CD4-positive, alpha-beta T cell (primary cell): Measurements from ENCODE around the gene SLC5A6. TPM values are rescaled to one million over a fixed set of nuclear protein-coding genes. Genes with fewer than 3 reads are reported as not detected.

Source experiments
- ATAC-seq: fragments of 200-7000 bp; cut with Tn5 transposase; one replicate; pipeline ENCODE4 v1.10.0; 2022; ENCODE audit warnings: mild to moderate bottlenecking; ENCODE audit not compliant: poor library complexity
- CTCF ChIA-PET: fragments of 350-600 bp; sonication (Branson Sonifier 250); formaldehyde crosslinking; loops from one replicate; lab custom pipeline; 2021; ENCODE audit warnings: antibody characterized with exemption, inconsistent platforms; lab: Charles Lee
- POLR2A ChIA-PET: fragments of 350-600 bp; sonication (Branson Sonifier 250); formaldehyde crosslinking; loops from one replicate; lab custom pipeline; 2021; ENCODE audit warnings: antibody characterized with exemption, inconsistent platforms; lab: Charles Lee
- DNase-seq, 14 experiments: peaks; one replicate each; pipeline ENCODE4 v3.0.0-alpha.2; 2013 to 2020; ENCODE audit warnings: mixed read lengths in 2 of 14
- H3K27ac ChIP-seq, 2 donors: one replicate each; pipeline versions ENCODE4 v1.5.1 to v1.7.0; 2013; ENCODE audit warnings: low read length in 2 of 2, low read depth in 1 of 2, mild to moderate bottlenecking in 1 of 2
- H3K27me3 ChIP-seq, 2 experiments: 1 replicate in 1 of 2; 2 replicates in 1 of 2; pipeline versions ENCODE4 v1.6.1 to v1.7.0; 2013; ENCODE audit warnings: low read length in 2 of 2, control low read depth in 1 of 2, mild to moderate bottlenecking in 1 of 2, moderate library complexity in 1 of 2; ENCODE audit not compliant: insufficient read depth in 2 of 2, control insufficient read depth in 1 of 2
- H3K36me3 ChIP-seq: one replicate; pipeline ENCODE4 v1.6.1; 2013; ENCODE audit warnings: low read length, control low read depth; ENCODE audit not compliant: insufficient read depth
- H3K4me1 ChIP-seq: one replicate; pipeline ENCODE4 v1.6.1; 2013; ENCODE audit warnings: low read length, control low read depth; ENCODE audit not compliant: insufficient read depth
- H3K4me3 ChIP-seq: one replicate; pipeline ENCODE4 v1.5.1; 2013; ENCODE audit warnings: mild to moderate bottlenecking, low read length, moderate library complexity
- H3K9me3 ChIP-seq, 2 experiments: 1 replicate in 1 of 2; 2 replicates in 1 of 2; pipeline versions ENCODE4 v1.6.1 to v1.7.0; 2013; ENCODE audit warnings: low read length in 2 of 2, mild to moderate bottlenecking in 2 of 2, control low read depth in 1 of 2, moderate library complexity in 1 of 2; ENCODE audit not compliant: control insufficient read depth in 1 of 2, insufficient read depth in 1 of 2
- H3K27ac Mint-ChIP-seq: one replicate; pipeline ENCODE4 v1.8.0; 2020; ENCODE audit warnings: mixed read lengths
- H3K27me3 Mint-ChIP-seq: one replicate; pipeline ENCODE4 v1.8.0; 2021; ENCODE audit warnings: mixed read lengths
- H3K36me3 Mint-ChIP-seq: one replicate; pipeline ENCODE4 v1.8.0; 2021; ENCODE audit warnings: low read depth, mixed read lengths
- H3K4me1 Mint-ChIP-seq: one replicate; pipeline ENCODE4 v1.8.0; 2021; ENCODE audit warnings: low read depth, mixed read lengths
- H3K4me3 Mint-ChIP-seq: one replicate; pipeline ENCODE4 v1.8.0; 2020; ENCODE audit warnings: mild to moderate bottlenecking, mixed read lengths
- H3K9me3 Mint-ChIP-seq: one replicate; pipeline ENCODE4 v1.8.0; 2020; ENCODE audit warnings: mixed read lengths
- intact Hi-C, 2 experiments: fragments of 100-400 bp; cut with DNase I in 1 of 2; cut with micrococcal nuclease in 1 of 2; formaldehyde crosslinking; loops; one replicate each; pipeline versions ENCODE4 v1.15.1 to v1.9.0; 2023 to 2025; cut with DNase I, micrococcal nuclease
- total RNA-seq, 174 experiments: library from RNA in 2 of 174; stranded (reverse) in 2 of 174; gene quantifications; one replicate each; pipeline ENCODE4 v1.2.3 and lab custom pipeline; 2021 to 2026
- TF ChIP-seq, protein P1 (sequence below): fragments of 200-600 bp; IDR thresholded peaks from one replicate; pipeline ENCODE4 v1.8.0; 2022; ENCODE audit warnings: antibody characterized with exemption, mild to moderate bottlenecking

Gene SLC5A6
- total RNA-seq, 2 experiments from 2014 or later = 196 to 207 TPM

DNA sequence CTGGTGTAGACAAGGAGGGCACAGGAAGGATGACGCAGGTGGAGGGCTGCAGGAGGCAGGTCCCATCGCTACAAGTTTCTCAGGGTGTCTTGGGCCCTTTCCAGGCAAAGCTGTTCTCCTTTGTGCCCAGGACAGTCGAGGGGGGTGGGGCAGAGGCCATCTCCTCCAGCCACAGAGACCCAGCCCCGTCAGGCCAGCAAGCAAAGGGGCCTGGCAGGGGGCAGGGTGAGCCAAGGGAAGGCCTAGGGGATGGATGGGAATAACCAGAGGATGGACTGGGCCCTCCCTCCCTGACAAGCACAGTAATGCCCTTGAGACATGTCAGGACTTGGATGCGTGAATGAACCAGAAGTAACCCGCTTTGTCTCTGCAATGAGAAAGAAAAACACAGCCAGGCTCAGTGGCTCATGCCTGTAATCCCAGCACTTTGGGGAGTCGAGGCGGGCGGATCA lies 57.0 kb downstream of the SLC5A6 start:
- Mint-ChIP-seq H3K36me3 (no peaks in the 10 kb centered on the region), H3K4me1 (no peaks in the 10 kb centered on the region), H3K27ac (no peak overlapping the region), H3K4me3 (no peak overlapping the region), H3K9me3 (no peaks in the 10 kb centered on the region), H3K27me3 (peaks cover 4% of the 10 kb centered on the region)
- no peak for DNase-seq
- TF ChIP-seq, protein P1, sequence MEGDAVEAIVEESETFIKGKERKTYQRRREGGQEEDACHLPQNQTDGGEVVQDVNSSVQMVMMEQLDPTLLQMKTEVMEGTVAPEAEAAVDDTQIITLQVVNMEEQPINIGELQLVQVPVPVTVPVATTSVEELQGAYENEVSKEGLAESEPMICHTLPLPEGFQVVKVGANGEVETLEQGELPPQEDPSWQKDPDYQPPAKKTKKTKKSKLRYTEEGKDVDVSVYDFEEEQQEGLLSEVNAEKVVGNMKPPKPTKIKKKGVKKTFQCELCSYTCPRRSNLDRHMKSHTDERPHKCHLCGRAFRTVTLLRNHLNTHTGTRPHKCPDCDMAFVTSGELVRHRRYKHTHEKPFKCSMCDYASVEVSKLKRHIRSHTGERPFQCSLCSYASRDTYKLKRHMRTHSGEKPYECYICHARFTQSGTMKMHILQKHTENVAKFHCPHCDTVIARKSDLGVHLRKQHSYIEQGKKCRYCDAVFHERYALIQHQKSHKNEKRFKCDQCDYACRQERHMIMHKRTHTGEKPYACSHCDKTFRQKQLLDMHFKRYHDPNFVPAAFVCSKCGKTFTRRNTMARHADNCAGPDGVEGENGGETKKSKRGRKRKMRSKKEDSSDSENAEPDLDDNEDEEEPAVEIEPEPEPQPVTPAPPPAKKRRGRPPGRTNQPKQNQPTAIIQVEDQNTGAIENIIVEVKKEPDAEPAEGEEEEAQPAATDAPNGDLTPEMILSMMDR = no peak
- no peaks in the 10 kb centered on the region for H3K27me3 ChIP-seq
- H3K27ac ChIP-seq = no peak overlapping the region
- no peaks in the 10 kb centered on the region for H3K36me3 ChIP-seq
- ChIA-PET POLR2A (no interaction called here), CTCF (no interaction called here)
- no peaks in the 10 kb centered on the region for H3K4me1 ChIP-seq
- no peak for ATAC-seq
- no peak overlapping the region for H3K4me3 ChIP-seq
- H3K9me3 ChIP-seq = no peaks in the 10 kb centered on the region
- intact Hi-C loops = no loop called here

DNA sequence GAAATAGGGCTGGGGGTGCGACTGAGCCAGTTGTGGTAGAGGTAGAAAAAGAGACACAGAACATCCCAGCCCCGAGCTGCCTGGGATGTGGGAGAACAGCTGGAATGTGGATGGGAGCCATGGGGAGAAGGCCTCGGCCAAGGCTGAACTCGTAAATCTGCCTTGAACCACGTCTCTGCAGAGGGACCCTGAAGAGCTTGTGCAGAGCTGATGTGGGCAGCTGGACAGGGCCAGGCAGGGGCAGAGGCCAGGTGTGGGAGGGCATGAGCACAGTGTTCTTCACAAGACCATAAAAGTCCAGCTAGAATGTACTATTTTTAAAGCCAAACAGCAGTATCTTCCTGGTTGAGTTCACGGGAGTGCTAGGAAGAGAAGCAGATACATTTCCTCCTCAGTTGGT lies 57.6 kb downstream of the SLC5A6 start:
- Histone ChIP-seq H3K27ac (no peak overlapping the region), H3K4me1 (no peaks in the 10 kb centered on the region), H3K9me3 (no peaks in the 10 kb centered on the region), H3K36me3 (no peaks in the 10 kb centered on the region), H3K4me3 (no peak overlapping the region), H3K27me3 (no peaks in the 10 kb centered on the region)
- no peak for DNase-seq
- Mint-ChIP-seq H3K27me3 (peaks cover 4% of the 10 kb centered on the region), H3K9me3 (no peaks in the 10 kb centered on the region), H3K27ac (no peak overlapping the region), H3K36me3 (no peaks in the 10 kb centered on the region), H3K4me1 (no peaks in the 10 kb centered on the region), H3K4me3 (no peak overlapping the region)
- TF ChIP-seq, protein P1 = no peak
- ChIA-PET CTCF (no interaction called here), POLR2A (no interaction called here)
- ATAC-seq = no peak
- intact Hi-C loops = loop anchor here in 1 of 2 experiments (5.0 kb wide), 1 partner anchor 43 kb away; no protein-coding TSS in a partner anchor

GRCh38 chr2:27152796-27153464 lies 59.1 kb downstream of the SLC5A6 start:
- ChIA-PET CTCF (interaction anchor here (0.7 kb wide), 1 partner anchor 11 kb away, joined by 3 read pairs; no protein-coding TSS in a partner anchor), POLR2A (interaction anchor here (1.2 kb wide), 1 partner anchor 101 kb away, joined by 3 read pairs; the partner anchor contains the start of gene AGBL5)
- no peak overlapping the region for H3K4me3 Mint-ChIP-seq
- H3K9me3 ChIP-seq = no peaks in the 10 kb centered on the region
- ATAC-seq (no peak), DNase-seq (no peak)
- H3K36me3 ChIP-seq = no peaks in the 10 kb centered on the region
- no peak overlapping the region for H3K27ac Mint-ChIP-seq
- peaks cover 4% of the 10 kb centered on the region for H3K27me3 Mint-ChIP-seq
- H3K4me3 ChIP-seq = no peak overlapping the region
- H3K9me3 Mint-ChIP-seq = no peaks in the 10 kb centered on the region
- TF ChIP-seq, protein P1 = no peak
- no peaks in the 10 kb centered on the region for H3K36me3 Mint-ChIP-seq
- H3K4me1 Mint-ChIP-seq = no peaks in the 10 kb centered on the region
- no peak overlapping the region for H3K27ac ChIP-seq
- intact Hi-C loops = loop anchor here in 1 of 2 experiments (5.0 kb wide), 1 partner anchor 44 kb away; no protein-coding TSS in a partner anchor
- no peaks in the 10 kb centered on the region for H3K4me1 ChIP-seq
- H3K27me3 ChIP-seq = peaks cover 0 to 3% of the 10 kb centered on the region in 2 experiments
